Bone marrow (tissue), 2 donors: ENCODE results near the gene MAGEA8.
"Not testable (repeated sequence)": the region's sequence is repeated elsewhere in the genome, so short reads cannot be mapped to it uniquely, and the experiment has no call there.

Source experiments
- DNase-seq, 2 donors: peaks; one replicate each; lab custom pipeline; 2025; lab: John Stamatoyannopoulos, UW

MAGEA8 gene

DNA sequence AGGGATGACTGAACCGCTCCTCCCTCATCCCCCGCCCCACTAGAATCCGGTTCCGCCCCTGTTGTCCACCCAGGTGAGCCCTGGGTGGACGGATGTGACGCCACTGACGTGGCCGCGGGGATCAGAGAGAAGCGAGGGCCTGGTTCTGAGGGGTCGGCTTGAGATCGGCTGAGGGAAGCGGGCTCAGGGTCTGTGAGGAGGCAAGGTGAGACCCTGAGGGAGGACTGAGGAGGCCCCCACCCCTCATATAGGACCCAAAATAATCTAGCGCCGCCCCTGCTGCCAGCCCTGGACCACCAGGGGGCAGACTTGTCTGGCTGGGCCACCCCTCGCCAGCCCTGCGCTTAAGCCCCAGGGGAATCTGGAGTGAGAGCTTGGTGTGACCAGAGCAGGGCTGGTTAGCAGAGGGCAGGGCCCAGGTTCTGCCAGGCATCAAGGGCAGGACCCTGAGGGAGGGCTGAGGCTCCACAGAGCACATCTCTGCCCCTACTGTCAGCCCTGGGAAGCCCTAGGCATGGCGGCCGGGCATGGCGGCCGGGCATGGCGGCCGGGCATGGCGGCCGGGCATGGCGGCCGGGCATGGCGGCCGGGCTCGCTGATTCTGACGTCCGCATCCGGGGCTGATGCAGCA, at the start of gene MAGEA8:
Gene MAGEA8 (plus strand): TSS at position 103 of the 631 bp plus-strand sequence. CDS start 3,090 bp downstream, outside the sequence.
- no peak for DNase-seq

GRCh38 chrX:149831473-149831872, 49.5 kb upstream of the MAGEA8 start:
- no peak for DNase-seq

DNA sequence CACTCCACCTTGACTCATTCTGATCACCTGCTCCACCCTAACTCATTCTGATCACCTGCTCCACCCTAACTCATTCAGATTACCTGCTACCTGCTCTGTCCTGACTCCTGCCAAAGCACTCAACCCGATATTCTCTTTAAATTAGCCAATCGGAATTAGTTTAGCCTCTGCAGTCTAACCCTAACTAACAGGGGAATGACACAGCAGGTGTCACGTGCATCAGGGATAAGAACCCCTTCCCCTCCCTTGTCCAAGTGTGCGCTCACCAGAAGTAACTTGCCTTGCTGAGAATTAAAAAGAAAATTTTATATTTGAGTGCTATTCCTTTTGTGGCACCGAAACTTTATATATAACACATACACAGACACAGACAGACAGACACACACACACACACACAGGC, 44.3 kb upstream of the MAGEA8 start:
- DNase-seq = not testable (repeated sequence)

GRCh38 chrX:149837167-149837566, 43.8 kb upstream of the MAGEA8 start:
- no peak for DNase-seq

GRCh38 chrX:149837639-149838038, 43.3 kb upstream of the MAGEA8 start:
- DNase-seq = no peak

DNA sequence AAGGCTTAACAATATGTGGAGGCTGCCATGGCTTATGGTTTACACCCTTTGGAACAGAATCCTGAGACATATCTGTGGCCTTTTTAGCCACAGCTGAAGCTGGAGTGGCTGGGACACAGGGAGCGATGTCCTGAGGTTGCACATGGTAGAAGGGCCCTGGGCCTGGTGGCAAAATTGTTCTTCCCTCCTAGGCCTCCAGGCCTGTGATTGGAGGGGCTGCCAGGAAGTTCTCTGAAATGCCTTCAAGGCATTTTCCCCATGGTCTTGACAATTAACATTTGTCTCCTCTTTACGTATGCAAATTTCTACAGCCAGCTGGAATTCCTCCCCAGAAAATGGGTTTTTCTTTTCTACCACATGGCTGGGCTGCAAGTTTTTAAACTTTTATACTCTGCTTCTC, 39.1 kb upstream of the MAGEA8 start:
- DNase-seq = no peak

DNA sequence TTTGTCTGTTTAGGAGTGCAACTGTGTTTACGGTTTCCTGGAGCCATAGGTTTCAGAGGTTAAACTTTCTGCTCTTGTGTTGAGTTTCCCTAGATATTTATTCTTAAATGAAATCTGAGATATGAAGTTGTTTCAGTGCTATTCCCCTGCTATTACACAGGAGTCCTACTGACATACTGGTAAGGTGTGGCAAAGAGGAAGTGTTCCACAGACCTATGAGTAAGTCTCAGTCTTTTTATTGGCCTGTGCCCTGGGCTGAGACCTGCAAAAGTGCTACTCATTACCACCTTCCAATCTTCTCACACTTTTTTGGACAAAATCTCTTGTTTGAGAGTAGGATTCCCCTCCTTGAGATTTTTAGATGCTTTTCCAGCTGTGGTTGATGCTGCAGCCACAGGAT, 35.6 kb upstream of the MAGEA8 start:
- no peak for DNase-seq

GRCh38 chrX:149846789-149847188, 34.2 kb upstream of the MAGEA8 start:
- no peak for DNase-seq

- no peak for DNase-seq
Measured at GRCh38 chrX:149848855-149849254, 32.1 kb upstream of the MAGEA8 start.

GRCh38 chrX:149849787-149850186, 31.2 kb upstream of the MAGEA8 start:
- DNase-seq = no peak

GRCh38 chrX:149851864-149852263, 29.1 kb upstream of the MAGEA8 start:
- DNase-seq = no peak

- DNase-seq = no peak
Measured at GRCh38 chrX:149853925-149854324, 27.1 kb upstream of the MAGEA8 start.

- DNase-seq = no peak
Measured at GRCh38 chrX:149858592-149858991, 22.4 kb upstream of the MAGEA8 start.

GRCh38 chrX:149860445-149860844, 20.5 kb upstream of the MAGEA8 start:
- no peak for DNase-seq

DNA sequence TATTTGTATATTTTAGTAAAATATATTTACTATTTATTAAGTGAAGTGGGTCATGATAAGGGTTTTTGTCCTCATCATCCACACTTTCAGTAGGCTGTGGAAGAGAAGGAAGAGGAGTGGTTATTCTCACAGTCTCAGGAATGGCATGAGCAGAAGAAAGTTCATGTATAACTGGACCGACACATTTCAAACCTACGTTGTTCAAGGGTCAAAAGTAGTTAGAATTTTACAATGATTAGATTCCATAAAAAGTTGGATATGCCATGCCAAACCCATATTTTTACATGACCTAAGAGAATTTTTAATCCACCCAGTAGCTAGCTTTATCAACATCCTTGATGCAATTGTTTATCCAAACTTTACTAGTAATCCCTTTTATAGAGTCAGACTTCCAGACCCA, 15.6 kb upstream of the MAGEA8 start:
- no peak for DNase-seq

- no peak for DNase-seq
Measured at GRCh38 chrX:149867488-149867887, 13.5 kb upstream of the MAGEA8 start.

GRCh38 chrX:149870840-149871239, 10.1 kb upstream of the MAGEA8 start:
- DNase-seq = no peak

GRCh38 chrX:149871433-149871832, 9.6 kb upstream of the MAGEA8 start:
- DNase-seq = no peak

DNA sequence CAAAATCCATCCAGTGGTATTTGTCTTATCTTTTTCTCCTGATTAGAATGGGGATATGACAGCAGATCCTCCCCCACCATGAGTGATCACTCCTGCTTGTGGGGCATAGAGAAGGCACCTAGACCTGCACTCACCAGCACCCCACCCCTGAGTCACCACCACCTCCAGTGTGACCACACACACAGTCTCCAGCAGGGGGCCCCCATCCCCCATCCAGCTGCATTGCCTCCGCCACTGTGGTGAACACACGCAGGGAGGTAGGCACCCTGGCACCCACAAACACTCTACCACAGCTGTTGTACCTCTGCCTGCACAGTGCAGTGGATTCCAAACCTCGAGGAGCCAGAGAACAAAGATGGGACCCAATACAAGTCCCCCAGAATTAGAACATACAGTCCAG, 9.0 kb upstream of the MAGEA8 start:
- no peak for DNase-seq

- DNase-seq = no peak
Measured at GRCh38 chrX:149877157-149877556, 3.8 kb upstream of the MAGEA8 start.

GRCh38 chrX:149877636-149878035, 3.3 kb upstream of the MAGEA8 start:
- no peak for DNase-seq

- not testable (repeated sequence) for DNase-seq
Measured at GRCh38 chrX:149890828-149891227, 9.8 kb downstream of the MAGEA8 start.

DNA sequence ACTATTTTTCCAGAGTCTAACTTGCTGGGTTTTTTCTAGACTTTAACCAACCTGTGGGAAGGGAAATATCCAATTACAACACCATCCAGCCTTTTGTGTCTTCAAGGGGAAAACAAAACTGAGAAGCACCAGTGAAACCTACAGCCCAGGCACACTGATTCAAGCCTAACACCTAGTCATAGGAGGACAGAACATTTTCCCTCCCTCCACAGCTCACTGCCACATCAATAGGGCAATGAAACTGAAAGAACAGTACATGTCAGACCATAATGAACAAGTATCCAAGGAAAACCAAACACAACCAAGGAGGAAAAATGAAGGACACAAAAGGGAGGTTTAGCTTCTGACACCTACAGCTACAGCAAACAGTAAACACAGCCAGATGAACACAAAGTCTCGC, 17.6 kb downstream of the MAGEA8 start:
- DNase-seq = no peak
